Pulmonary artery endothelial cell (primary cell): ENCODE results near the gene RGS7. TPM values are rescaled to one million over a fixed set of nuclear protein-coding genes. Genes with fewer than 3 reads are reported as not detected.
"Not testable (repeated sequence)": the region's sequence is repeated elsewhere in the genome, so short reads cannot be mapped to it uniquely, and the experiment has no call there.

ENCODE experiments used
- DNase-seq: peaks from one replicate; pipeline ENCODE4 v3.0.0-alpha.2; 2011; ENCODE audit warnings: low read depth, low spot score
- total RNA-seq: library from RNA; depleted of rRNA; stranded (reverse); fragments of >200 nt; gene quantifications from 2 replicates; pipeline ENCODE4 v1.2.3, GENCODE V29; 2014

Gene RGS7
- total RNA-seq, 1 donor from 2014 or later: 0.40 TPM

- no peak for DNase-seq
Observed at GRCh38 chr1:241215203-241215602, 141.8 kb downstream of the RGS7 start.

- DNase-seq: no peak
Observed at GRCh38 chr1:241213139-241213538, 143.9 kb downstream of the RGS7 start.

- no peak for DNase-seq
Observed at GRCh38 chr1:241212628-241213027, 144.4 kb downstream of the RGS7 start.

GRCh38 chr1:241208910-241209379 is 148.1 kb downstream of the RGS7 start:
- DNase-seq: no peak

GRCh38 chr1:241203817-241204216 is 153.2 kb downstream of the RGS7 start:
- DNase-seq: no peak

- no peak for DNase-seq
Observed at GRCh38 chr1:241202401-241202800, 154.6 kb downstream of the RGS7 start.

GRCh38 chr1:241186716-241187115 is 170.3 kb downstream of the RGS7 start:
- DNase-seq: no peak

- DNase-seq: no peak
Observed at GRCh38 chr1:241181971-241182370, 175.0 kb downstream of the RGS7 start.

GRCh38 chr1:241181471-241181870 is 175.5 kb downstream of the RGS7 start:
- no peak for DNase-seq

- no peak for DNase-seq
Observed at GRCh38 chr1:241180569-241180968, 176.4 kb downstream of the RGS7 start.

GRCh38 chr1:241177660-241178059 is 179.3 kb downstream of the RGS7 start:
- DNase-seq: no peak

GRCh38 chr1:241172486-241172885 is 184.5 kb downstream of the RGS7 start:
- DNase-seq: no peak

GRCh38 chr1:241171991-241172390 is 185.0 kb downstream of the RGS7 start:
- no peak for DNase-seq

- no peak for DNase-seq
Observed at GRCh38 chr1:241167121-241167630, 189.8 kb downstream of the RGS7 start.

- DNase-seq: no peak
Observed at GRCh38 chr1:241166625-241167024, 190.4 kb downstream of the RGS7 start.

GRCh38 chr1:241165256-241165655 is 191.7 kb downstream of the RGS7 start:
- not testable (repeated sequence) for DNase-seq

- DNase-seq: no peak
Observed at GRCh38 chr1:241163363-241163762, 193.6 kb downstream of the RGS7 start.

GRCh38 chr1:241161188-241161689 is 195.8 kb downstream of the RGS7 start:
- DNase-seq: no peak

GRCh38 chr1:241157435-241157834 is 199.6 kb downstream of the RGS7 start:
- DNase-seq: no peak

GRCh38 chr1:241156231-241156965 is 200.6 kb downstream of the RGS7 start:
- peak; percentile 4 for DNase-seq

- DNase-seq: no peak
Observed at GRCh38 chr1:241145881-241146280, 211.1 kb downstream of the RGS7 start.

- no peak for DNase-seq
Observed at GRCh38 chr1:241143765-241144442, 213.1 kb downstream of the RGS7 start.
